Measurements from ENCODE around the gene PDF.
"Not testable (repeated sequence)": the region's sequence is repeated elsewhere in the genome, so short reads cannot be mapped to it uniquely, and the experiment has no call there.

The PDF gene

DNA sequence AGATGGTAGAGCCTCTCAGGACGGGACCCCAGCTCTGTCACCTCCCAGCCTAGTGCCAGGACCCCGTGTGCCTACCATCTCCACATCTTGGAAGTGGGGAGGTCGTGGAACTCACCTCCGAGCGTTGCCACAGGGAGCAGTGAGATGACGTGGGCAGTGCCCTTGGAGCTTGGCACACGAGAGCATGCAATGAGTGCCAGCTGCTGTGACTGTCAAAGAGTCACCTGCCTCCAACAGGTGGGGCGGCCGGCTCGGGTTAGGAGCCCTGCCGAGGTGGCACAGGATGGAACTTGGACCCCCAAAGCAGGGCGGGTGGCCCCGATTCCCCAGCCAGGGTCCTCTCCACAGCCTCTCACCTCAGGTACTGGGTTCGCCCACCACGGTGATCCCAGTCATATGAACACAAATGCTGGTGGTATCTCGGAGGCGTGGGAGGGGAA is 13.8 kb downstream of the PDF start:
- DNase-seq (no peak), ATAC-seq (no peak)

GRCh38 chr16:69315486-69316311 is 14.7 kb downstream of the PDF start:
- no peak for DNase-seq
- ATAC-seq: no peak

DNA sequence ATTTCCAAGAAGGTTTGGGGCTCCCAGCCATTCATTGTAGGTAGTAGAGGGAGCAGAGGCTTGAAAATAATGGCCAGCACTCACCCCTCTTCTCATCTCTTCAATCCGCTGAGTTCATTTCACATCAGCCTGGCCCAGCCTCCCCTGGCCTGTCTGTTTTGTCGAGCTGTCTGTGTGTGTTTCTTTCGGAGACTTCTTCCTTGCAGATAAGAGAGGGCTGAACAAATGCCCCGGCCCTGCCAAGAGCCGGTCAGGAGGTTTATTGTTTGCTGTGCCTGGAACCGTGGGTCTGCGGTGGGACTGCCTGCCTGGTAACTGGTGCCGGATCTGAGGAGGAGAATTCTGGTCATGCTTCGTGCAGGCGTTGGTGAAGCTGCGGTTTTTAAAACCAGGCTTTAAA is 15.9 kb downstream of the PDF start:
- no peak for DNase-seq
- no peak for ATAC-seq

DNA sequence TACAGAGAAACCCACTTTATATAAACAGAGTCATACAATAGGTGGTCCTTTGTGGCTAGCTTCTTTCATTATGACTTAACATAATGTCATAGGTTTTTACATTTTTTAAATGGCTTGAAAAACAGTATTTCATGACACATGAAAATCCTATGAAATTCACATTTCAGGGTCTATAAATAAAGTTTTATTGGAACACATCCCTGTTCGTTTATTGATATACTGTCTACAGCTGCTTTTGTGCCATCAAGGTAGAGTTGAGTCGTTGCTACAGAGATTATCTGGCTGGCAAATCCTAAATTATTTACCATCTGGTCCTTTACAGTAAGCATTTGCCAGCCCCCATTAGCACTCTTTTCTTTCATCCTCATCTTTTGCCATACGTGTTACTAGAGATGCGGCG is 16.9 kb downstream of the PDF start:
- no peak for DNase-seq

DNA sequence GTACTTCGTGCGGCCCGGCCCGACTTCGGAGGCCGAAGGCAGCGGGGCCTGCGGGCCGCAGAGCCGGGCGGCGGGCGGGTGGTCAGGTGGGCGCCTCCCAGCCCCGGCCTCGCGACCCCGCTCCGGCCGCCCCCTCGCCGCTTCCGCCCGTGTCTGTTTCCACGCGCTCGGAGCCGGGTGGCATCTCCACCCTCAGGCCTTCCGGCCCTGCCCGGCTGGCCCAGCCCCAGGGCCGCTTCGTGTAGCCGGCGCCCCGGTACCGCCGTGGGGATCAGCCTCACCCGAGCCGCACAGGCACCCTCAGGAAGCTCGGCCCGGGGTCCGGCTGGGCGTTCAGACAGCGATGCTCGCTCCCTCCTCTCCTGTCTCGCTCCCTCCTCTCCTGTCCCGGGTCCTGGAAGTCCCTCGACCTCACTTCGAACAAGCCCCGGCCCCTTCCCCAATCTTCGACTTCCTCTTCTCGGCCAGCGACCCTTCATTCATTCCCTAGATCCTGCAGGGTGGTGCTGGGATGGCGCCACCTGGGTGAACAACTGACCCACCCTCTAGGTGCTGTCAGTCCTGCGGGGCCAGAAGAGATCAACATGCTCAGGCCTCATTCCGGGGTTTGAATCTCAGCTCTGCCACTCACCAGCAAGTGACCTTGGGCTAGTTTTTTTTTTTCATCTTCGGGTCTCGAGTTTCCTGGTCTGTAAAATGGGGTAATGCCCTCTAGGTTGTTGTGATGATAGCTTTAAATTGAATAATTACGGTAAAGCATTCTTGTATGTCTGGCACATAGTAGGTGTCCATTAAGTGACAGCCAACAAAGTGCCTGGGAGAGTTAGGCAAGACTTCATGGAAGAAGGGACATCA is 18.6 kb downstream of the PDF start:
- DNase-seq: peak; percentile 55
- ATAC-seq: peak; percentile 62

More for the DNA sequence above, 16.9 kb downstream of the PDF start:
- ATAC-seq: no peak

DNA sequence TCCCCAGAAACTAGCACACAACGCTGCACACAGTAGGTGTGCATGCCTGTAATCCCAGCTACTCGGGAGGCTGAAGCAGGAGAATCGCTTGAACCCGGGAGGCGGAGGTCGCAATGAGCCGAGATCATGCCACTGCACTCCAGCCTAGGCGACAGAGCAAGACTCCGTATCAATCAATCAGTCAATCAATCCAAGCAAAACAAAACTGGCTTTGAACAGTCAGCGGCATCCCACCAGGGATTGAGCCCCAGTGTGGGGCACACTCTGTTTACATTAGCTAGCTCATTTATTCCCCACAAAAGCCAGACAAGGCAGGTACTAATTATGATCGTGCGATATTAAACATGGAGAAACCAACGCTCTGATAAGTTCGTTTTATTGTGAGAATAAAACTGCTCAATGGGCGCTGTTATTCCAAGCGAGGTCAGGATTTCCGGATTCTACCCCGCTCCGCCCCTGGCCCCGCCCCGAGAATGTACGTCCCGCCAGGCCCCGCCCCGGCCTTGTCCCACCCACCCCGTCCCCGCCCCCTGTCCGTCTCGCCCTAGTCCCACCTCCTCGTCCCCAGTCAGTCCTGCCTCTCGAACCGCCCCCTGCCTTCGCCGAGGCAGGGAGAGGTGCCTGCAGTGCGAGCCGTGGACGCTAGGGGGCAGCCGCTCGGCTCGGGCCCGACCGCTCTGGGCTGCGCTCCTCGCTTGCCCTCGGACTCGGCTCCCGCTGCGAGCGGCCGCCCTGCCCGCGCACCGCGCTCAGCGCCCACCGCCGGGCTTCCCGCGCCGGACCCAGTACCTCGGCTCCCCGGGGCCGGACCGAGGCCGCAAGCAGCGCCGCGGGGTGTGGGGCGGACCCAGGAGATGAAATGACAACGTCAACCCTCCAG is 19.5 kb downstream of the PDF start, which contains the start of gene VPS4A:
VPS4A (plus strand) TSS at position 698 of the 880 bp plus-strand sequence; CDS start at position 860, 162 bp downstream.
- DNase-seq: peak; percentile 99
- peak; percentile 99 for ATAC-seq

DNA sequence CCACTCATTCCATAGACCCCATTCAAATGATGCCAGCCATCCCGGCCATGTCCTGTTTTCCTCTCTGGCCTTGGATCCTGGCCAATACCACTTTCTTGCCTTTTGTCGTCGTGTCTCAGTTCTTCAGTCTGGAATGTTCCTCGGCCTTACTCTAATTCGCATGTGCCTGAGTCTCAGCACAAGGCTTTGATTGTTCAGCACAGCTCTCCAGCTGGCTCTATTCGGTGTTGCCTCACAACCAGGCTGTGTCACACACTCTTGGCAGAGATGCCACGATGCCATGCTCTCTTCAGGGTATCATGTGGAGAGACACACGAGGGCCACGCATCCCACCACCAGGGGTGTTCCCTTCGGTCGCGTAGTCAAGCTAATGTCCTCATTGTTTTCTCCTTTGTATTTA is 21.1 kb downstream of the PDF start:
- no peak for ATAC-seq
- DNase-seq: no peak

- ATAC-seq (no peak), DNase-seq (no peak)
Observed at GRCh38 chr16:69307856-69308255, 22.5 kb downstream of the PDF start.

- ATAC-seq: no peak
- DNase-seq: no peak
Observed at GRCh38 chr16:69307091-69307490, 23.3 kb downstream of the PDF start.

DNA sequence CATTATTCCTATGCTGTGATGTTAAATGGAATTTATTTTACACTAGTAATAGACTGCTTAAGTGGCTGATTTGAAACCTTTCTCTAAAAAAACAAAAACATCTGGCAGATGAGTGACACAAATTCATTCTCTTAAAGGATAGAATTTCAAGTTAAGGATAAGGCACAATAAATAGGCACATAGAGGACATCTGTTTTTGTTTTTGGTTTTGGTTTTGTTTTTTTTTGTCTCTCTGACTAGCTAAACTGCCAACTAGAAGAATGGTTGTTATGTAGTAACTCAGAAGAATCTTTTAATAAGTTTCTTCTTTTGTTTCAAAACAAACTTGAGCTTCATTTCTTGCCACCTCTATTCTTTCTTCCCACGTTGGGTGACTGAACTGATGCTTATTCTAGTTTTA is 24.4 kb downstream of the PDF start:
- DNase-seq: no peak
- ATAC-seq: no peak

DNA sequence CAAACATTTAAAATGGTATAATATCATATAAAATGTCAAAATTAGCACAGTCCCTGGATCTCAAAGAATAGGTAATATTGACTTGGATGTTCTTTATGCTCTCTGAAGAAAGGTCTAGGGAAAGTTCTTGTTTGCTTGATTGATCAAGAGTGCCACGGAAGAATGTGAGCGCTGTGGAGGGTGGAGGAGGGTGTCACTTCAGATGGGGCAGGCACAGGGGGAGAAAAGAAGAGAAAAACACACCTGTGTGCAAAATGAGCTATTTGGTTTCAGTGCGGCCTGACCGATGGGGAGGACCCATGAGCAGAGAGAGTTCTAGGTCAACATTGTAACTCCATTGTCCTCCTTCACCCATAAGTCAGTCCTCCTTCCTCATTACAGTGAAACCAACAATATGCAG is 28.1 kb downstream of the PDF start:
- DNase-seq (no peak), ATAC-seq (no peak)

GRCh38 chr16:69301861-69302260 is 28.5 kb downstream of the PDF start:
- DNase-seq (no peak), ATAC-seq (no peak)

- DNase-seq: no peak
- no peak for ATAC-seq
Observed at GRCh38 chr16:69301187-69301586, 29.2 kb downstream of the PDF start.

- ATAC-seq: no peak
- no peak for DNase-seq
Observed at GRCh38 chr16:69298261-69298660, 32.1 kb downstream of the PDF start.

GRCh38 chr16:69296771-69297170 is 33.6 kb downstream of the PDF start:
- not testable (repeated sequence) for DNase-seq, ATAC-seq

DNA sequence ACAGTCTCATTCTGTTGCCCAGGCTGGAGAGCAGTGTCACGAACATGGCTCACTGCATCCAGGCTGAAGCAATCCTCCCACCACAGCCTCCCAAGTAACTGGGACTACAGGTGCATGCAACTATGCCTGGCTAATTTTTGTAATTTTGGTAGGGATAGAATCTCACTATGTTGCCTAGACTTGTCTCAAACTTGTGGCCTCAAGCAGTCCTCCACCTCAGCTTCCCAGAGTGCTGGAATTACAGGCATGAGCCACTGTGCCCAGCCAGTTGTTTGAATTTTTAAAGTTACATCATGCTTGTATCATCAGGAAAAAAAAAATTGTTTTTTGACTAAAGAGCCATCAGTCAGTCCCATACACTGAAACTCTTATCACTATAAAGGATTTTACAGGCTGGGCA is 36.3 kb downstream of the PDF start:
- no peak for ATAC-seq
- no peak for DNase-seq

DNA sequence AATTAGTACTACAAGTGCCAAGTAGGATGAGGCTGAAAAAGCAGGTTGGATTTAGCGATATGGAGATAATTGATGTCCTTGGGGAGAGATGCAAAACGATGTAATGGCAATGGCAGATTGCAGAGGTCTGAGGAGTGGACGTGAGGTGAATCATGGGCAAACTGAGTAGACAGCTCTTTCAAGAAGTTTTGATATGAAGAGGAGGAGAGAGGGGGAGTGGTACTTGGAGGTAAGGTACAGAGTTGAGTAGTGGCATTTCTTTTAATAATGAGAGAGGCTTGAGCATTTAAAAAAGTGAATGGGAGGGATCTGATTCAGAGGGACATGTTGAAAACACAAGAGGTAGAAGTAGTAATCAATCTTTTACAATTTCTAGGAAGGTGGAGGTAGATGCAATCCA is 37.0 kb downstream of the PDF start:
- ATAC-seq: no peak
- no peak for DNase-seq

DNA sequence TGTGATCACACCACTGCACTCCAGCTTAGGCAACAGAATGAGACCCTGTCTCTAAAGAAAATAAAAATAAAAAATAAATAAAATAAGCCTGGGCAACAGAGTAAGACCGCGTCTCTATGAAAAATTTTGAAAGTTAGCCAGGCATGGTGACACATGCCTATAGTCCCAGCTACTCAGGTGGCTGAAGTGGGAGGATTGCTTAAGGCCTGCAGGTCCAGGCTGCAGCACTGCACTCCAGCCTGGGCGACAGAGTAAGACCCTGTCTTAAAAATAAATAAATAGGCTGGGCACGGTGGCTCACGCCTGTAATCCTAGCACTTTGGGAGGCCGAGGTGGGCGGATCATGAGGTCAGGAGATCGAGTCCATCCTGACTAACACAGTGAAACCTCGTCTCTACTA is 38.7 kb downstream of the PDF start:
- DNase-seq, ATAC-seq: not testable (repeated sequence)

DNA sequence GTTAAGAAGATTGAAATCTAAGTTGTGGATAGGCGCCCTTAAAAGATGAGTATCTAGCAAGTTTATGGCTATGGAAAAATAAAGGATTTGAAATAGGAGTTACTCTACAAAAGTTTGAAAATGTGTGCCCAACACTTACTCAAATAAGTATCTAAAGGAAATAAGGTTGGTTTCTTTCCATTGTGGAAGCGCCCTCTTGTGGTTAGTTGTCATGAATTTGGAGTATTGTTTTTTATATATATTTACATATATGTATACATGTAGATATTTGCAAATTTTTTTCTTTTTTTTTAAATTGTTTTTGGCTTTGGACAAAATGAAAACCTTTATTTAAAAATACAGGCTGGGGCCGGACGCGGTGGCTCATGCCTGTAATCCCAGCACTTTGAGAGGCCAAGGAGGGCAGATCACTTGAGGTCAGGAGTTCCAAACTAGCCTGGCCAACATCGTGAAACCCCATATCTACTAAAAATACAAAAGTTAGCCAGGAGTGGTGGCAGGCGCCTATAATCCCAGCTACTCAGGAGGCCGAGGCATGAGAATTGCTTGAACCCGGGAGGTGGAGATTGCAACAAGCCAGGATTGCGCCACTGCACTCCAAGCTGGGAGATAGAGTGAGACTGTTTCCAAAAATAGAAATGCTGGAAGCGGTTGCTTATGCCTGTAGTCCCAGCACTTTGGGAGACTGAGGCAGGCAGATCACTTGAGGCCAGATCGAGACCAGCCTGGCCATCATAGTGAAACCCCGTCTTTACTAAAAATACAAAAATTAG is 43.3 kb downstream of the PDF start:
- no peak for ATAC-seq

GRCh38 chr16:69285240-69285639 is 45.1 kb downstream of the PDF start:
- ATAC-seq: no peak

More for the DNA sequence above, 43.3 kb downstream of the PDF start:
- DNase-seq: peak; percentile 26

GRCh38 chr16:69283851-69284250 is 46.5 kb downstream of the PDF start:
- DNase-seq (no peak), ATAC-seq (no peak)

More at GRCh38 chr16:69285240-69285639, 45.1 kb downstream of the PDF start:
- DNase-seq: no peak
